ENCODE results near the gene SMIM45.

DNA sequence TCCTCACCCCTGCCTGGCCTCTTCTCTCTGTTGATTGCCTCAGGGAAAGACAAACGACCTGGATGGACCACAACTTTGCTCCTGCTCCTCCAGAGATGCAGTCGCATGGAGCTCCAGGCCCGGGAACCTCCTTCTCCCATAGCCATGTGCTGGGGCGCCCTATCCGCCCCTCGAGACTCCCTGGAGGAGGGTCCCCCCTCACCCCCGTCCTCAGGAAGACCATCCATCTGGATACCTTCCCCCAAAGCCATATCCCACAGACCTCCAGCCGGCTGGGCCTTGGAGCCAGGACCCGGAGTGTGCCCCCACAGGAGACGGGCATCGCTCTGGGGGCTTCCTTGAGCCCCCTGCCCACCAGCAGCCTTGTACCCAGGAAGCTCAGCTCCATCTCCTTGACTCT lies 19.5 kb downstream of the SMIM45 start:
- TF ChIP-seq POLR2A (IDR thresholded peaks at IDR 0.05; ENCODE audit: low read depth, low read length) (no peak), POLR2AphosphoS5 (IDR thresholded peaks at IDR 0.05; ENCODE audit: low read depth, low read length) (no peak), TAF1 (IDR thresholded peaks at IDR 0.05; ENCODE audit: low read depth, low read length) (no peak), SPI1 (IDR thresholded peaks at IDR 0.05; ENCODE audit: low read depth, low read length) (no peak), POU2F2 (IDR thresholded peaks at IDR 0.05; ENCODE audit: low read depth, low read length) (no peak), PAX5 (IDR thresholded peaks at IDR 0.05; ENCODE audit: insufficient read depth, low read length, severe bottlenecking) (no peak)
